SIG-M5 treated with dmso at 0.1 percent for 504 hours (cell line): ENCODE results near the gene MEGF9.
A peak's percentile ranks its signal among the peaks of the same experiment; 100 is the strongest.

Source experiments
- DNase-seq: peaks from one replicate; lab custom pipeline; 2025; ENCODE audit not compliant: unreplicated experiment; lab: John Stamatoyannopoulos, UW

The MEGF9 gene

GRCh38 chr9:120733190-120733589 is 18.9 kb upstream of the MEGF9 start:
- no peak for DNase-seq

DNA sequence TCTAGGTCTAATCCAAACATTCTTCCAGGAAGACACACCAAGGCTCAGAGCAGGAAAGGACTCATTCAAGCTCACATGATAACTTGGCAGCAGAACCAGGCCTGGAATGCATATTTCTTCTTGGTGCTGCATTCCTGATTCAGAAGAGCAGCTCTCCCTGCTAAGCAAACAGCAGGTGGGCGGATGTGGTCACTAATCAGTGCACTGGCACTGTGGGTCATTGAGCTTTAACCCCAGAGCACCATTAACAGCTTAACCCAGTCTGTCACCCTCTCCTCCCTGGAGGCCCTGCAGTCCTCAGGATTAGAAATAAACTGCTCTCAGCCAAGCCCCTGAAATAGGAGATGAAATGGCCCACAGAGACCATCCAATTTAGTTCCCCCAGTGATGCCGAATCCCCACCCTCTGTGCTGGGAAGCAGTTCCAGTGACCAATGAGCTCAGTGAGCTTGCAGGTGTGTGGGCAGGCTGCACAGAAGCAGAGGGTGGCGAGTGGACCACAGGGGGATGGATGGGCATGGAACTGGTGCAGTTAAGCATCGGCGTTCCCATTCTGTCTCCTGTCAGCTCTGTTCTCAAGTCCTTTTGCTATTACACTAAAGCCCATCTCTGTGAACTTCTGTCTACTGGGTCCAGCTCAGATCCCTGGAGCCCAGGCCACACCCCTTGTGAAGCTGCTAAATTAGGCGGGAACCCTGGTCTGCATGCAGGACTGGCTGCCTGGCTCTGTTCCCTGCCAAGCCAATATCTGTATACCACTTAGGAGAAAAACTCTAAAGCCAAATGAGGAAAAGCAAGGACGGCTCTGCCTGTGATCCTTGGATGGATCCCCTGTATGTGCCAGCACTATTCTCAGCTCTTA is 16.6 kb upstream of the MEGF9 start:
- no peak for DNase-seq

GRCh38 chr9:120729791-120730241 is 15.5 kb upstream of the MEGF9 start:
- peak; percentile 85 for DNase-seq

- no peak for DNase-seq
Measured at GRCh38 chr9:120726484-120726883, 12.2 kb upstream of the MEGF9 start.

DNA sequence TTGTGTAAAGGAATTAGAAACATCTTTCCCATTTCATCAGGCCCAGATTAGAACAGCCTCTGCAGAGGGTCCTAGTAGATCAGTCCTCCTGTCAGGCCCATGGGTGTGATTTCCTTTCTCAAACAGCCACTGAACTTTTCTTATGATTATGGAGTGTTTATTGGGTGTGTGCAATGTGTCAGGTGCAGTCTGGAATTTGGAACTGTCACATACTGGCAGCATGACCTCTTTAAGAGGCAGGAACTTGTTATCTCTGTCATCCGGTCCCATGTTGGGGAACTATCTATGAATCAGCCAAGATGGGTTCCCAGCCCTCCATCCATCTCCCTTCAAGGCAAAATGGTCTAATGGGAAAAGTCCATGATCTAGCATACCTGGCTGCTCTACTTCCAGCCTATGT is 11.6 kb upstream of the MEGF9 start:
- no peak for DNase-seq

DNA sequence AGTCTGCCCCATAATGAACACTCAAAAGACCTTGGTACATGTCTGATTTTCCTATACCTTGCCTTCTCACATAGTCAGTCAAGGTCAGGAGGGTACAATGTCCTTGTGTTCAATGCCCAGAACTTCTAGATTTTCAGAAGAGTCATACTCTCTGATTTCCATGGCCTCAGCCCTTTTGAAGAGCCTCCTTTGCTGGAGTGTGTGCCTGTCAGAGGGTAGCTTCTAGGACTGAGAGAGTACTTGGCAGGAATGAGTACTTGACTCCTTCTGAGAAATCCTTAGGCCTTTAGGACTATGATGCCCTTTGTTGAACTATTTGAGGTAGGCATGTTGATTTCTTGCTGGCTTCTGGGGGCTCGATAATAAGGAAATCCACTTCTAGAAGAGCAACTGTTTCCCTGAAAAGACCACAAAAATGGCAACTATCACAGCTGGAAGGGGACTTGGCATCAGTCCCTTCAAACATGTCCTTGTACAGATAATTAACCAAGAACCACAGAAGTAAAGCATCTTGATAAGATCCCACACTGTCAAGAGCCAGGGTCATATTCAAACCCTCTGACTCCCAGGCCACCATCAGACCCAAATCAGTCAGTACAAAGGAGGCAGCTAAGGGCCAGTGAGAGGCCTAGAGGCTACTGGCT is 10.6 kb upstream of the MEGF9 start:
- no peak for DNase-seq

DNA sequence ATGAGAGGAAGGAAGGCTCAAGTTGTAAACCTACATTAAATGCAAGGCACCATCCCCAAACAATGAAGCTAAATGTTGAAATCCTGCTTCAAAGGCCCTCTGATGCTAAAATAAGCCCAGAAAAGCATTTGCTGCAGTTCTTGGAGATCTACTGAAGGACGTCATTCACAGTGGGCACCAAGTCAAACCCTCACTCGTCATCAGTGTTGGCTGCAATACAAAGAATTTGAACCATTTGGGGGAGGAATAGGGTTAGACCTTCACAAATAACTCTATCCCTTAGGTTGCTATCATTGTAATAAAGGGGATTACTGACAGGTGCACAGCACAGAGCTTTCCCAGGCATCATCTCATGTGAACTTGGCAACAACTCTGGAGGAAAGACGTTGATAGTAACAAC is 9.3 kb upstream of the MEGF9 start:
- DNase-seq, result no peak

DNA sequence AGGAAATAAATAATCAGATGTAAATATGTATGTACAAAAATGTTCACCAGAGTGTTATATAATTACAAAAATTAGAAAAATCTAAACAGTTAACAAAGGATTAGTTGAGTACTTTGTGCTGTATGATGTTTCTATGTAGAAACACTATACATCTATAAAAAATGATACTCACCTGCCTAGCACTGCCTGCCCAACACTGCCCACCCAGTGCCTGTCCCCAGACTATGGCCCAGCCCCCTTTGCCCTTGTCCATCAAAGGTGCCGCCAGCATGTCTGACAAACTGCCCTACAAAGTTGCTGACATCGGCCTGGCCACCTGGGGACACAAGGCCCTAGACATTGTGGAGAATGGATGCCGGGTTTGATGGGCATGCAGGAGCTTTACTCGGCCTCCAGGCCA is 6.1 kb upstream of the MEGF9 start:
- DNase-seq, result no peak

GRCh38 chr9:120718316-120718715 is 4.0 kb upstream of the MEGF9 start:
- no peak for DNase-seq

DNA sequence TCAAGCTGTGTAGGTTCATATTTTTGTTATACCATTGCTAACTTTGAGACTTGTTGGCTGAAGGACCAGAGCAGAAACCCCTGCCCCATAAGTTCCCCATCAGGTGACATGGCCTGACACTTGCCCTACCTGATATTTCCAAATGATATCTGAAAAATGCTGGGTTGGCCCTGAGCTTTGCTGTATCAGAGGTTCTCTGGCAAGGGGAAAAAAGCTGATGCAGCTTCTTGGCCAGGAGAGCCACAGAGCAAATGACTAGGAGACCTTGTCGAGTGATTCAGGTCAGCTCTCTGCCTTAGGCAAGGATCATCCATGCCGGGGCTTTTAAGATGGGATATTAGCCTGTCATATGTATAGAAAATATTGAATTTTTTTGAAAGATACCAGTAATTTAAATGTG is 2.9 kb upstream of the MEGF9 start:
- DNase-seq, result no peak

DNA sequence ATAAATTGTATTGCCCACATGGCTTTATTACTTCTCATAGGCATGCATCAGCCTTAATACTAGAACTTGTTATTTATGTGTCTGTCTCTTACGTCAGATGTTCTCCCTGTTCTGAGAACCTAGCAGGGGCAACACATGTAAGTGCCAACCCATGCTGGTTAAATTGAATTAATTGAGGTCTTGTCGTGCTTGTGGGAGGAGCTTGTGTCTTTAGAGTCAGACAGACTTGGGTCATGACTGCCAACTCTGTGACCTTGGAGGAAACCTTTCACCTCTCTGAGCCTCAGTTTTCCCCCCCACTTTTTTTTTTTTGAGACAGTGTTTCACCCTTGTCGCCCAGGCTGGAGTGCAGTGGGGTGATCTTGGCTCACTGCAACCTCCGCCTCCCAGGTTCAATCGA is 2.2 kb upstream of the MEGF9 start:
- no peak for DNase-seq

DNA sequence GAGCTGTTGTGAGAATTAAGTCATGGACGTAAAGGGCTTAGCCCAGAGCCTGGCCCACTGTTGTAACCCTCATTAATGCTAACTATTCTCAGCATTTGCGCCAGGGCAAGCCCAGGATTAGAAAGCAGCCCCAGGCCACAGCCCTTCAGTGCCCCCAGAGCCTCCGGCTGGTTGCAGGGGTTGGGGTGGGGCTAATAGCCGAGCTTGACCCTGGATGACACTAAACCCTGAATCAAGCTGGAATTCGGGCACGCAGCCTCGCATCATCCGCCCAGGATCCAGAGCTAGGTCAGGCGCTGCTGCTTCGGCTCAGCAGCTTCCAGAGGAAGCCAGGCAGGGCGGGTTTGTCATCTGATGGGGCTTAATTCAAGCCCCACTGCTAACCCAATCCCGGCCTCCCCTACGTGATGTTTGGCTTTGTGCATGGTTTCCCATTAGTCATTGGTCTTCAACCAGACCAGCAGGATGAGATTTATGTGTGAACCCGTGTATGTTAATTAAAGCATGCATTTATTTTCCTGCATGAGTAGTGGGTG is 1.2 kb upstream of the MEGF9 start:
- no peak for DNase-seq

DNA sequence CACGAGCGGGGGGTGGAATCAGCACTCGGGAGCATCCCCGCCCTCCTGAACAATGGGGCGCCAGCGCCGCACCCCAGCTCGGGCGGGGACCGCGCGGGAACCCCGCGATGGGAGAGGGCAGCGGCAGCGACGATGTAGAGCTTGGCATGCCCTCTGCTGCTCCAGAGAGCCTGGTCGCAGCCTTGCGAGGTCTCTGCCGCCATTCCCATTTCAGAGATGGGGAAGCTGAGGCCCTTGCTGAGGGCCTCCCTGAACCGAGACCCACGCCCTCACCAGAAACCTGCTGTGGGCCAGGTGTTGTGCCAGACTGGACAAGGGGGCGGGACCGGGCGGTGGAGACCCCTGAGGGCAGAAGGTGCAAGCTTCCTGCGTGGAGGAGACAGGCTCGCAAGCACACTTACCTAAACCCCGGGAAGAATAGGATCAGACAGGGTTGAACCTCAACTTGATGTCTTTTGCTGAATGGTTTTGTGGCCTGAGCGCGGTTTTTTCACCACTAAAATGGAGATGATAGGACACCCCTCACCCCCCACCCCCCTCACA is 647 bp upstream of the MEGF9 start:
- no peak for DNase-seq

GRCh38 chr9:120713257-120714087 is 798 bp downstream of the MEGF9 start:
- peak; percentile 52 for DNase-seq

DNA sequence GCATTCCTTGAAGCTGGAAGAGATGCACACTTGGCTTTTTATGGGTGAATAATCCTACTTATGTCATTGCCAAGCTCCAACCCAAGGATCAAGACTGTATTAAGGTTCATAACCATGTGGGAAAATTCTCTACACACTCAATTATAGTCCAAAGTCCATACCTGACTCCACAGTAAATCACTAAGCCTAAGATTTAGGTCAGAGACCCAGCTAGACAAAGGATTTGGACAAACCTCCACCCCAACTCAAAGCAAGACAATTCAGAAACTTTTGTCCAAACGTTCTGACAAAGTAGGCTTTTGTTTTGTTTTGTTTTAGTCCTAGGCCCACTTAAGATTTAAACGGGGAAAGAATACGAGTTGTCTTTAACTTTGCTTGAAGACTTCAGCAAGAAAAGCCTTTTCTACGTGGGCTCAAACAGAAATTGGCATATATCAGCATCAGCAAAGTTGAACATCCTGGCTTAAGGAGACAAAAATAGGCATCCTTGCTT is 1.7 kb downstream of the MEGF9 start:
- no peak for DNase-seq

DNA sequence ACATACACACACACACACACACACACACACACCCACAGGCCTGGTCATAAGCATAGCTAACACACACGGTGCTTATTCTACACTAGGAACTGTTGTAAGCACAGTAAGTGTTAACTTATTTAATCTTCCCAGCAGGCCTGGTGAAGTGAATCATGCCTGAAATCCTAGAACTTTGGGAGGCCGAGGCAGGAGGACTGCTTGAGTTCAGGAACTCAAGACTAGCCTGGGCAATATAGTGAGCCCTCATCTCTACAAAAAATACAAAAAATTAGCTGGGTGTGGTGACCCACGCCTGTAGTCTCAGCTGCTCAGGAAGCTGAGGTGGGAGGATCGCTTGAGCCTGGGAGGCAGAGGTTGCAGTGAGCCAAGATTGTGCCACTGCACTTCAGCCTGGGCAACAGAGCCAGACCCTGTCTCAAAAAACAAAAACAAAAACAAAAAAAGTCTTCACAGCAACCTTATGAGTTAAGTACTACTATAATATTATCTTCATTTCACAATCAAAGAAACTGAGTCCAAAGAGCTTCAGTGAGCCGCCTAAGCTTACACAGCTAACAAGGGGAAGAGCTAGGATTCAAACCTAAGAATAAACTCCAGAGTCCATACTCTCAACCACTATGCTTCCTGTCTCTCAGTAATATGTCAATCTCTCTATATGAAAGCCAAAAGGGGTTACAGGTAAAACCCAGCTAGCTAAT is 2.3 kb downstream of the MEGF9 start:
- DNase-seq, result peak; percentile 31

- peak; percentile 28 for DNase-seq
Measured at GRCh38 chr9:120711354-120711753, 2.9 kb downstream of the MEGF9 start.

DNA sequence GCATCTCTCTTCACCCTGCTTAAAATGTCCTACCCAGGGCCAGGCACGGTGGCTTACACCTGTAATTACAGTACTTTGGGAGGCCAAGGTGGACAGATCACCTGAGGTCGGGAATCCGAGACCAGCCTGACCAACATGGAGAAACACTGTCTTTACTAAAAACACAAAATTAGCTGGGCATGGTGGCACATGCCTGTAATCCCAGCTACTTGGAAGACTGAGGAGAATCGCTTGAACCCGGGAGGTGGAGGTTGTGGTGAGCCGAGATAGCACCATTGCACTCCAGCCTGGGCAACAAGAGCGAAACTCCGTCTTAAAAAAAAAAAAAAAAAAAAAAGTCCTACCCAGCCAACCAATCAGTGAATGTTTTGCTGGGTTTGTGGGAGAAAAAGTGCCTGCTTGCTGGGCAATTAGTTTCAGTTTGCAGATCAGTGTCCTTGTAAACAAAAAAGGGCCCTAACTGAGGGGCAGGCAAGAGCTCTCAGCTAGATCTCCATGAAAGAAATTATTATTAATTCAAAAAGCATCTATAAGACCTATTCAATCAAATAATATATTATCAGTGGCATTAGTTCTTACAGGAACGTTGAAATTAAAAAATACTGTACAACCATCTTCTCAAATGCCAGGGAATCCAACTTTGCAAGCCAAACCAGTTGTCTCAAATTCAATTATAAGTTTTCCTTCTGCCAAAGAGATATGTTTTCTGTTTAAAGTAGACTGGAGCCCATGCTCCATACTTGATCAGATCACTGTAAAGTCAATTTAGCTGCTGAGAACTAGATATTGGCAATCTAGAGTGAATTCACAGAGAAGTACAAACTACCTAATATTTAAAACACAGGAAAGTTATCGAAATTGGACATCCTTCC is 3.9 kb downstream of the MEGF9 start:
- DNase-seq, result peak; percentile 64

- no peak for DNase-seq
Measured at GRCh38 chr9:120708526-120709224, 5.6 kb downstream of the MEGF9 start.
